NCI-H146 treated with DMSO at 0.1 percent for 48 hours (cell line): ENCODE measurements around the gene CPT1A.

ENCODE experiments used
- DNase-seq: peaks from one replicate; lab custom pipeline; 2025; ENCODE audit not compliant: unreplicated experiment; lab: John Stamatoyannopoulos, UW

The CPT1A gene

GRCh38 chr11:68804786-68805185 lies 36.9 kb downstream of the CPT1A start:
- no peak for DNase-seq

DNA sequence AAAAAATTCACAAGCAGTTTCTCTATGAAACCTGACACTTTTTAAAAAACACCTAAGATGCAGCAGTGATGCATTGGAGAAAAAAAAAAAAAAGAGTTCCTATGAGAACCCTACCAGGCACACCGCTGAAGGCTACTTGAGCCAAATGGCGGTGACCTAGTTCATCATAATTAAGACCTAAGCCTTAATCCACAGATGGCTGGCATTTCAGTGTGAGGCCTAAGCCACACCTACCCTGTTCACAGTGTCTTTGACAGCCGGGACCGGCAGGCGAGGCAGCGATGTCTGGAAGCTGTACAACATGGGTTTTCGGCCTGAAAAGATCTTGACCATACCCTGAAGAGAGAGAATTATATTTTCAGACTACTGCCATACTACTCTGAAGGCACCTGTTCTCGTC lies 38.0 kb downstream of the CPT1A start:
- DNase-seq = no peak

DNA sequence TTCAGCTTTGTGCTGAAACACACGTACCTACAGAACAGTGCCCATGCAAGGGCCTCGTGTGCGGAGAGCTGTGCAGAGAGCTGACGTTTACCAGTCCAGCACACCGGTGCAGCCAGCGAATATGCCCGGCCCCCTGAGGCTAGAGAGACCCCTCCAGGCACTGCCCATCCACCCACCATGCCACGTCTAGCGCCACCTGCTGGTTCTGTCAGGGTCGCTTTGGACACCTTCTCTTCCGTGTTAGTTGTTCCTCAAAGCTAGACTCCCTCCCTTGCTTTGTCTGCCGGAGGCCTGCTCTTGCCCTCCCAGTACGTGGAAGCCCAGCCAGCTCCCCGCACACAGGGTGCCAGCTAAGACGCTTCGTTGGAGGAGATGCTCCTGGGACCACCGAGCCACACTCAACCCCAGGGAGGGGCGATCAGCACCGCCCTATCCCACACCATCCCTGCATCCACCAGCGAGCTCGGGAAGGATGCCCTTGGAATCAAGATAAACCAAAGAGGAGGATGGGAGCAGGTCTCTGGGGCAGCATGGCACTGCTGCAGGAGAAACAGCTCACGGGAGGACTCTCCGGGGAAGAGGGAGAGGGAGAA lies 43.4 kb downstream of the CPT1A start:
- no peak for DNase-seq

GRCh38 chr11:68796801-68797200 lies 44.9 kb downstream of the CPT1A start:
- no peak for DNase-seq

GRCh38 chr11:68792400-68792966 lies 49.2 kb downstream of the CPT1A start:
- DNase-seq = no peak

DNA sequence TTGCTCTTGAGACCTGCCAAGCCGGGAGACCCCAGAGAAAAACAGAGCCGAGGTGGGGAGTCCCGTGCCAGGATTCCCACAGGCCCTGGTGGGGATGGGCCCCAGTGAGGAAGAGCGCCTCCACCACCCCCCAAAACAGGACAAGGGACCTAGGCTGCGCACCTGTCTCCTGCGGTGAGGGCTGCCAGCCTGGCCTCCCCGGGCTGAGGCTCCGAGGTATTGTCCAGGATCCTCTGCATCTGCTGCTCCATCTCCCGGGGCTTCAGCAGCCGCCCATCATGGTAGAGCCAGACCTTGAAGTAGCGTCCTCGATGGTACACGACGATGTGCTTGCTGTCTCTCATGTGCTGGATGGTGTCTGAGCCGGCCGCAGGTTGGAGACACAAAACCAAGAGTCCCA lies 57.1 kb downstream of the CPT1A start:
- DNase-seq = no peak

- no peak for DNase-seq
Observed at GRCh38 chr11:68783216-68783821, 58.4 kb downstream of the CPT1A start.

GRCh38 chr11:68782711-68783110 lies 59.0 kb downstream of the CPT1A start:
- DNase-seq = no peak

DNA sequence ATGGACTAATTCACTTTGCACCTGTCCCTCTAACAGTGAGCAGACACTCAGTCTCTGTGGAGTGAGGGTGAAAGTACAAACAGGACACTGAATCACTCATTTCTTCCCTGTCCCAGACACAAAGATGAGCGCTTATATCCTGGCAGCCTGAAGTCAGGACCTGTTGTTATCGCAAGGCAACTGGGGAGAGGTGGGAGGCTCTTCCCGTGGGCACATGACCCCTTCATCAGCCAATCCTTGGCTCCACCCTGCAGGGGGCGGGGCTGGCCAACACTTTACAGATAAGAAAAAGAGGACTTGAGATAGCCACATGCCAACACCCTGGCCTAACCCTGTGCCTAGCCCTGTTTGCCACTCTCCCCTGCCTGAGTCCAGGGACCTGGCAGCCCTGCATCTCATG lies 60.9 kb downstream of the CPT1A start:
- no peak for DNase-seq

DNA sequence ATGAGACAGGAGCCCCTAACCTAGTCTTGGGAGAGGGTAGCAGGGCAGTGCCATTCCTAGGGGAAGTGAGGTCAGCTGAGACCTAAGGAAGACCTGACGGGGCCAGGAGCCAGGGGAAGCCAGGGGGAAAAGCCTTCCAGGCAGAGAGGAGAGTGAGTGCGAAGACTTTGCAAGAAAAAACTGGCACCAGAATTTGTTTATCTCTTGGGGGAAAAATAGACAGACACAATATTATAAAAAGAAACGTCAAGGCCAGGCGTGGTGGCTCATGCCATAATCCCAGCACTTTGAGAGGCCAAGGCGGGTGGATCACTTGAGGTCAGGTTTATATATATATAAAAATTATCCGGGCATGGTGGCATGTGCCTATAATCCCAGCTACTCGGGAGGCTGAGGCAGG lies 63.5 kb downstream of the CPT1A start:
- DNase-seq = no peak

DNA sequence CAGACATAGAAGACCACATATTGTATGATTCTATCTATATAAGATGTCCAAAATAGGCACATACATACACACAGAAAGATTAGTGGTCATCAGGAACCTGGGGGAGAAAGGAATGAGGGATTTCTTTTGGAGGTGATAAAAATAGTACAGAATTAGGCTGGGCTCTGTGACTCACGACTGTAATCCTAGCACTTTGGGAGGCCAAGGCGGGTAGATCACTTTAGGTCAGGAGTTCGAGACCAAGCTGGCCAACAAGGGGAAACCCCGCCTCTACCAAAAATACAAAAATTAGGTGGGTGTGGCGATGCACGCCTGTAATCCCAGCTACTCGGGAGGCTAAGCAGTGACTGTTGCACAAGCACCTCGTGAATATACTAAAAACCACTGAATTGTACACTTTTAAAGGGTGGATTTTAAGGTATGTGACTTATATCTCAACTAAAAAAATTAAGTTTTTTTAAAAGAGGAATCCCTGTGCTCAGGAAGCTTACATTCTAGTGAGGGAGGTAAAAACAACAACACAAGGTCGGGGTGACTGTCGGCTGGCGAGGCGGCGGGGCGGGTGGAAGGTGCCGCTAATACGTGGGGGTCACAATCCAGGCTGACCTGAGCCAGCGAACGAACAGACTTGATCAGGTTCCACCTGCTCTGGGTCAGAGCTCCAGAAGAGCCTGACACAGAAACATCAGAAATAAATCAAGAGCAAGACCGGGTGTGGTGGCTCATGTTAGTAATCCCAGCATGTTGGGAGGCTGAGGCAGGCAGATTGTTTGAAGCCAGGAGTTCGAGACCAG lies 65.1 kb downstream of the CPT1A start:
- no peak for DNase-seq

DNA sequence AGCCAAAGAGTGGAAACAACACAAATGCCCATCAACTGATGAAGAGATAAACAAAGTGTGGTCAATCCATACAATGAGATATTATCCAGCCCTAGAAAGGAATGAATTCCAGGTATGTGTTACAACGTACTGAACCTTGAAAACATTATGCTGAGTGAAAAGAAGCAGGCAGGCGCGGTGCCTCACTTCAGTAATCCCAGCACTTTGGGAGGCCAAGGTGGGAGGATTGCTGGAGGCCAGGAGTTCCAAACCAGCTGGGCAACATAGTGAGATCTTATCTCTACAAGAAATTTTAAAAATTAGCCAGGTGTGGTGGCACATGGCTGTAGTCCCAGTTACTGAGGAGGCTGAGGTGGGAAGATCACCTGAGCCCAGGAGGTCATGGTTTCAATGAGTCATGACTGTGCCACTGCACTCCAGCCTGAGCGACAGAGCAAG lies 65.7 kb downstream of the CPT1A start:
- no peak for DNase-seq

DNA sequence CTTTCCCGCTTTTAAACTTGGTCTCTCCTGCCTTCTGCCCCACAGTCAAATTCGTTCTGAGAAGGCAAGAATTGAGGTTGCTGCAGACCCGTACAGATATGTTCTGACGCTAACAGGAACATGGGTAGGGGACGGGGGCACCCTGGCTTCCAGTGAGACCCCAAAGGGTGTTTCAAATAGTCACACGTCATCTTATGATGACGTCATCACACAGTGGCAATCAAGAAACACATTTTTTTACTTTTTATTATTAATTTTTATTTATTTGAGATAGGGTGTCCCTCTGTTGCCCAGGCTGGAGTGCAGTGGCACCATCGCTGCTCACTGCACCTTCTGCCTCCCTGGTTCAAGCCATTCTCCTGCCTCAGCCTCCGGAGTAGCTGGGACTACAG lies 67.5 kb downstream of the CPT1A start:
- DNase-seq = no peak

DNA sequence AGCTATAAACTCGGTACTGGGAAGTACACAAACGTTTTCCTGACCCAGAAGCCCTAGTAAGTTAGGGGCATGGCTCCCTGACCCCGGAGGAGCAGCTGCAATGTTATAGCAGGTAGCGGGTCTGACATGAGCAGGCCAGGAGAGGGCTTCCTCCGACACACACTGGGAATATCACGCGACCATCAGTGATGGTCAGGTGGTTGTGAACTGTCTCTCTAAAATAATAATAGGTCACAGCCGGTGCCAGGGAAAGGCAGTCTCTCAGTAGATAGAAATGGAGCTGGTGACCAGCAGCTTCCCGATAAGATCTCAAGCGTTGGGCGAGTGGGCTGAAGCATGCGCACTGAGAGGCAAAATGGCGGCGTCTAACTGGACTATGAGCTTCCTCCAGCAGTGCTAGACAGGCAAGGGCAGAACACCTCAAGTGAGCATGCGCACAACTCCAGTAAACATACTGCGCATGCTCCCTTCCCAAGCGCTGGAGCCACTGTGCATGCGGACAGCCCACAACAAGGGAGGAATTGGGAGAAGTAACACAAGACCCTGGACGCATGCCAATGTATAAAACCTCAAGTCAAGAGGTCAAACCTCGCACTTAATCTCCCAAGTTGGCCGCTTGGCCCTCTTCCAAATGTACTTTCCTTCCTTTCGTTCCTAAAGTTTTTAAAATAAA lies 68.1 kb downstream of the CPT1A start:
- DNase-seq = no peak

DNA sequence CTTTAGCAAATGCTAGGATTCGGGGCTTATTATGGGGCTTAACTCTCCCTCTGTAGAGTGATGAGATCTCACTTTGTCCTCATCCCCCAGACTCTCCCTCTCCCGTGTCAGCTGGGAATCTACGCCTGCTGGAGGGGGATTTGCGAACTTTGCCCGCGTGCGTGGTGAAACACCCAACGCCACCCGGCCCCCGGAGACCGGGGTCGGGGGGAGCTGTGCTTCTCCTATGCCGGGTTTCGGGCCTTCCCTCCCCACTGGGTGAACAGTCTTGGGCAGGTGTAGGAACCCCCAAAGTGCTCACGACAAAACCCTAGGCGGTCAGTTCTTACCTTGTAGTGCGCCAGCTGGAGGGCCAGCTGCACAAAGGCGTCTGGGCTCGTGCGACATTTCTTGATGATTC lies 68.8 kb downstream of the CPT1A start:
- no peak for DNase-seq

DNA sequence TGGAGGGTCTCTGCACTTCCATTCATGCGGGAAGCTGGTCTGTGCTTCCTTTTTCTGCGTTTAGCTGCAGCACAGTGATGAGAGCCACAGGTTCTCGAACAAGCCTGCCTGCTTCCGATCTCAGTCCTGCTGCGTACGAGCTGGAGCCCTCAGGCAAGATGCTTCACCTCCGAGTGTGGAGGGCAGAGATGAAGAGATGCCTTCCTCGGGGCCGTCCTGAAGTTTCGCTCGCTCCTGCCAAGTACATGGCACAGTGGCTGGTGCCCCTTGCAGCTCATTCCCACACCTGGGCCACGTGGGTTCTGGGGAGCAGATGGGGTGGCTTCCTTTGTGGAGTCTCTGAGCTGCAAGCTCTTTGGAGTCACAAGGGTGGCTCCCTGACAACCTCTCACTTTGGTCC lies 70.9 kb downstream of the CPT1A start:
- no peak for DNase-seq

- no peak for DNase-seq
Observed at GRCh38 chr11:68767672-68768071, 74.0 kb downstream of the CPT1A start.

GRCh38 chr11:68766786-68767185 lies 74.9 kb downstream of the CPT1A start:
- no peak for DNase-seq

DNA sequence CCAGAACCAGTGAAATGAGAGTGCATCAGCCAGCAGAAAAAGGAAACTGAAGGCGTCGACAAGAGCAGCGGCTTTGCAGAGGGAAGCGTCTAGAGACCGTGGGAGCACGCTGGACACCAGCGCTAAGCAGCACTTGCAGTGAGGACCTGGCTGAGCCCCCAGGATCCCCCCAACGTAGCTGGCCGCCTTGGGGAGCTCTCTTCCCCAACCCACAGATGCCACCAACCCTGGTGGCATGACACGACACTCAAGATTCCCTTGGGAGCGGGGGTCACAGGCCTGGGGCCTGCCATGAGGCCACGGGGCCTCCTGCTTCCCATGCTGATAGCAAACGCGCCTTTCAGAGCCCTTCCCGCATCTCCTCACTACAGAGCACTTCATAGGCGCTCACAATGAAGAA lies 77.0 kb downstream of the CPT1A start:
- no peak for DNase-seq

- DNase-seq = no peak
Observed at GRCh38 chr11:68763926-68764657, 77.6 kb downstream of the CPT1A start.

DNA sequence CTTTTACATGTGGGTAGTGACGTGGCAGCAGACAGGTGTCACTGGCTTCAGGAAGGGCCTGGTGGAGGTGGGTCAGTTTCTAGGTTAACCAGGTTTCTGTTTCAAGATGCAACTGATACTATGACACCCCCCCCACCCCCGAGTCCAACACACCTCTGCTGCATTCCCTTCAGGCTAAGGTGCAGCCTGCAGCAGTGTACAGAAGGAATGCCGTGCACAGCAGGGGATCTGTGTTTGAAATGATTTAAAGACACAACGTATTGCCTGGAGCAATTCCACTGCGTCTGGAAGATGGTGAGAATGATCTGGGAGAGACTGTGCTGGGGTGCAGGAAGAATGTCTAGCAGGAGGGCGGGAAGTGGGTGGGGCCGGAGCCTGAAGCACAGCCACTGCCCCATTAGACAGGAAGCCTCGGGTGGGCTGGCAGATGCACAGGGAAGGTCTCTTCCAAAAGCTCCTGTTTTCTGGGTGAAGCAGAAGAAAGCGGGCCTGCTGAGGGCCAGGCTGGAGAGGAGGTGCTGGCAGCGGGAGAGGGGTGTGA lies 78.5 kb downstream of the CPT1A start:
- no peak for DNase-seq
